Head of caudate nucleus (tissue), 42 donors: ENCODE data around the gene FAM118A.
A peak's percentile ranks its signal among the peaks of the same experiment; 100 is the strongest.
"Not testable (repeated sequence)": the region's sequence is repeated elsewhere in the genome, so short reads cannot be mapped to it uniquely, and the experiment has no call there.

ENCODE experiments used
- DNase-seq, 42 donors: peaks; one replicate each; pipeline versions ENCODE4 v3.0.0 to v3.0.0-alpha.2; 2020 to 2021; ENCODE audit warnings: mixed read lengths in 7 of 42
- intact Hi-C: fragments of 100-400 bp; cut with DNase I; formaldehyde crosslinking; loops from one replicate; pipeline ENCODE4 v1.15.0; 2022

Gene FAM118A

DNA sequence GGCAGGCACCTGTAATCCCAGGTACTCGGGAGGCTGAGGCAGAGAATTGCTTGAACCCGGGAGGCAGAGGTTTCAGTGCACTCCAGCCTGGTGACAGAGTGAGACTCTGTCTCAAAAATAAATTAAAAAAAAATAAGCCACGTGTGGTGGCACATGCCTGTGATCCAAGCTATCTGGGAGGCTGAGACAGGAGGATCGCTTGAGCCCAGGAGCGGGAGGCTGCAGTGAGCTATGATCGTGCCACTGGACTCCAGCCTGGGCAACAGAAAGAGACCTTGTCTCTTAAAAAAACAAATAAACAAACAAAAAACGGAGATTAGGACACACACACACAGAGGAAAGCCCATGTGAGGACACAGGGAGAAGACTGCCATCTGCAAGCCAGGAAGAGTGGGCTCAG lies 32.0 kb upstream of the FAM118A start:
- intact Hi-C loops: not testable (repeated sequence)

DNA sequence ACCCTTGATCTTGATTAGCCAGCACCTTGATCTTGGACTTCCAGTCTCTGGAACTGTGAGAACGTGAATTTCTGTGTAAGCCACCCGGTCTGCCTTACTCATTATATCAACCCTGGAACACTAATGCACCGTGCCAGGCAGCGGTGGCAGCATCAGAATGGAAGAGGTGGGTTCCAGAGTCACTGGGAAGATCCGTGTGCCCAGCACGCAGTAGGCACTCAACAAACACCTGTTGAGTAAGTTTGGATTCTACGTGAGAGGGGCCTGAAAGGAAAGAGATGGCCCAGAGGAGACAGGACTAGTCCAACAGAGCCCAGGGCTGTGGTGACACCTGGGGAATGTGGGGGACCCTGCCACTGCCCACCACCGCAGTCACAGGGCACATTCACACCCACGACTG lies 31.6 kb upstream of the FAM118A start:
- DNase-seq: no peak
- intact Hi-C loops: no loop called here

More for the DNA sequence above, 32.0 kb upstream of the FAM118A start:
- DNase-seq: not testable (repeated sequence)

DNA sequence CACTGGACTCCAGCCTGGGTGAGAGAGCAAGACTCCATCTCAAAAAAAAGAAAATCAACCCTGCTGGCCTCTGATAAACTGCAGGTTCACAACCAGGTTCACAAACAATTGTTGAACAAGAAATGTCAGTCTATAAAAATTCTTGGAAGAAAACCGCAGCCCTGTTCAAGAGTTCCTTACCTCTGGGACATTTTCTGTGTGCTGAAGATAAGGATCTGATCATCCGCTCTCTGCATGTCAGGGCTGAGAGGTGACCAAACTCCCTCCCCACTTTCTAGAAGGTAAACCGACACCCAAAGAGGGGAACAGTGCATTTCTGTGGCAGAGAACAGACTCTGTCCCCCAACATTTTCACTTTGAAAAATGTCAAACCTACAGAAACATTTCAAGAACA lies 29.1 kb upstream of the FAM118A start:
- intact Hi-C loops: no loop called here

DNA sequence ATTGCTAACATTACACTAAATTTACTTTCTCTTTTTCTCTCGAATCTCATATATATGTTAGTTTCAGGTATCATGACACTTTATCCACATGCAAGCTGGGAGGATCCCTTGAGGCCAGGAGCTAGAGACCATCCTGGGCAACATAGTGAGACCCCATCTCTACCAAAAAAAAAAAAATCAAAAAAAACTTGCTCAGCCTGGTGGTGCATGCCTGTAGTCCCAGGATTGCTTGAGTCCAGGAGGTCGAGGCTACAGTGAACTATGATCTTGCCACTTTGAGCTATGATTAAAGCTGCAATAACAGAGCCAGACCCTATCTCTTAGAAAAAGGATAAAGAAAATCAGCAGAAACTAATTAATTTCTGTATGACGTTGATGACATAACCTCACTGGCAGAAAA lies 28.7 kb upstream of the FAM118A start:
- no peak for DNase-seq
- intact Hi-C loops: no loop called here

More for the DNA sequence above, 29.1 kb upstream of the FAM118A start:
- DNase-seq: no peak

DNA sequence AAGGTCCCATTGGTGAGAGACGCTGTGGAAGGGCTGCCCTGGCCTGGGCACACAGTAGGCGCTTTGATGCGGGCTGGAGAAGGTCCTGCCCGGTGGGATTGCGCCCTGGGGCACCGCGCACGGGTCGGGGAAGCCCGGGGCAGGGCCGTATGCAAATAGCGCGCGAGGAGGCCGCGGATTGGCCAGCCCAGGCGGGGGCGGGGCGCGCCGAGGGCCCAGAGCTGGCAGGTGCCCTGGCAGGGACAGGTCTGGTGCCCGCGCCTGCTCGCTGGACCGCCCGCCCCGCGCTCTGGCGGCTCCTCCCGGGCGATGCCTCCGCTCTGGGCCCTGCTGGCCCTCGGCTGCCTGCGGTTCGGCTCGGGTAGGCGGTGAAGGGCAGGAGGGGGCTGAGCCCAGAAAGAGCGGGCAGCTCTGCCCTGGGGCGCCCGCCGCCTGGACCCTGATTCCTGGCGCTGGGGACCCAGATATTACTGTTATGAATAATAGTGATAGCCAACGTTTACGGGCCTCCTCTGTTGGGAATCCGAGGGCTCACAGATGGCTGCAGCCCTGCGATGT lies 24.9 kb upstream of the FAM118A start, which contains the start of gene UPK3A:
Gene UPK3A (plus strand): TSS at position 245 of the 558 bp plus-strand sequence. CDS start 65 bp downstream, at position 310.
- intact Hi-C loops: no loop called here
- DNase-seq: peak in 34 of 42 donors; percentile 27 to 75 (median 50)

DNA sequence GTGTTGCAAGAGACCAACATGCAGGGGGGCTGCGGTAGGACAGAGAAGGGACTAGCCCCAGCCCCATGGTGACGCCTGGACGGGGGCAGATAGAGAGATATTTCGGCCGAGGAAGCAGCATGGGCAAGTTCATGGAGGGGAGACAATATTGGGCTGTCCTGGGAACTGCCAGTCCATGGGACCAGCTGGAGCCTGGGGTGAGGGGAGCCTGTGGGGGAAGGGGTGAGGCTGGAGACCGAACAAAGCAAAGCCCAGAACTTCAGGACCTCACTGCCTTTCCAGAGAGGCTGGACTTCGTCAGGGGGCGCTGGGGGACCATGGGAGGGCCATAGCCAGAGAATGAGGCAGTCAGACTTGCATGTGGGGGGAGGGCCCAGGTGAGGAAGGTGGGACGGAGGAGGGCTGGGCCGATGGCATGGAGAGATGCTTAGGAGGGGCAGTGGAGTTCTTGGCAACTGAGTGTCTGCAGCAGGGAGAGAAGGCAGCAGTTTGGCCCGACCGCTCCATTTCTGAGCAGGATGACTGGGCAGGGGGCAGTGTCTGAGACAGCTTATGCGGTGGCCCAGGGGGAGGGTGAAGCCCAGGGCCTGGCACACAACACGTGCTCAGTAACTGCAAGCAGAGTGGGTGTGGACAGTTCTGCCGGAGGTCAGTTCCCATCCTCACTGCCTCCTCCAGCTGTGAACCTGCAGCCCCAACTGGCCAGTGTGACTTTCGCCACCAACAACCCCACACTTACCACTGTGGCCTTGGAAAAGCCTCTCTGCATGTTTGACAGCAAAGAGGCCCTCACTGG lies 24.3 kb upstream of the FAM118A start:
- intact Hi-C loops: no loop called here
- DNase-seq: no peak

DNA sequence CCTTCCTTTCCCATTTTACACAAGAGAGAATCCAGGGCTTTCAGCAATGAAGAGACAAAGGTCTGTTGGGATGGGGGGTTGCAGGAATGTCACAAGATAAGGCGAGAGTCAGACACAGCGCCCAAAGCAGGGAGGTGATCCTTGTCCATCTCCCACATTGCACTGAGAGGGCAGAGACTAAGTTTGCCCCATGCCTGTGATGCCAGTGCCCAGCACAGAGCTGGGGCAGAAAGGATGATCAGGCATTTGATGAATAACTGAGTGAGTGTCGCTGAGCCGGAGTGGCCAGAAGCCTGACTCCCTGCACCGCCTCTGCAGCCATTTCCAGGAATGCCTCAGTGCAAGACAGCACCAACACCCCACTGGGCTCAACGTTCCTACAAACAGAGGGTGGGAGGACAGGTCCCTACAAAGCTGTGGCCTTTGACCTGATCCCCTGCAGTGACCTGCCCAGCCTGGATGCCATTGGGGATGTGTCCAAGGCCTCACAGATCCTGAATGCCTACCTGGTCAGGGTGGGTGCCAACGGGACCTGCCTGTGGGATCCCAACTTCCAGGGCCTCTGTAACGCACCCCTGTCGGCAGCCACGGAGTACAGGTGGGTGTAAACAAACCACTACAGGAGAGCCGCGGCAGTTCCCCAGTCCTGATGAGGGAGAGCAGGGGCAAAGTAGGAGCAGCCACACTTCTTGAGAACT lies 22.7 kb upstream of the FAM118A start:
- no peak for DNase-seq
- intact Hi-C loops: no loop called here

DNA sequence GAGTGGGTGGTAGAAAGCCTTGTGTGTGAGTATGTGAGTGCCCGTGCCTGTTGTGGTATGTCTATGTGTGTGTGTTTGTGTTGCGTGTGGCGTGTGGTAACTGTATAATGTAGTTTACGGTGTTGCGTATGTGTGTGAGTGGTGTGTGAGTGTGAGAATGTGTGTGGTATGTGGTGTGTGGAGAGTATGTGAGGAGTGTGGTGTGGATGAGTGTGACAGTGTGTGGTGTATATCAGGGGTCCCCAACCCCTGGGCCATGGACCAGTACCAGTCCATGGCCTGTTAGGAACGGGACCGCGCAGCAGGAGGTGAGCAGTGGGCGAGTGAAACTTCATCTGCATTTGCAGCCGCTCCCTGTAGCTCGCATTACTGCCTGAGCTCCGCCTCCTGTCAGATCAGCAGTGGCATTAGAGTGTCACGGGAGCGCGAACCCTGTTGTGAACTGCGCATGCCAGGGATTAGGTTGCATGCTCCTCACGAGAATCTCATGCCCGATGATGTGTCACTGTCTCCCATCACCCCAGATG lies 19.3 kb upstream of the FAM118A start:
- DNase-seq: peak in 41 of 42 donors; percentile 57 to 91 (median 78)
- intact Hi-C loops: no loop called here

DNA sequence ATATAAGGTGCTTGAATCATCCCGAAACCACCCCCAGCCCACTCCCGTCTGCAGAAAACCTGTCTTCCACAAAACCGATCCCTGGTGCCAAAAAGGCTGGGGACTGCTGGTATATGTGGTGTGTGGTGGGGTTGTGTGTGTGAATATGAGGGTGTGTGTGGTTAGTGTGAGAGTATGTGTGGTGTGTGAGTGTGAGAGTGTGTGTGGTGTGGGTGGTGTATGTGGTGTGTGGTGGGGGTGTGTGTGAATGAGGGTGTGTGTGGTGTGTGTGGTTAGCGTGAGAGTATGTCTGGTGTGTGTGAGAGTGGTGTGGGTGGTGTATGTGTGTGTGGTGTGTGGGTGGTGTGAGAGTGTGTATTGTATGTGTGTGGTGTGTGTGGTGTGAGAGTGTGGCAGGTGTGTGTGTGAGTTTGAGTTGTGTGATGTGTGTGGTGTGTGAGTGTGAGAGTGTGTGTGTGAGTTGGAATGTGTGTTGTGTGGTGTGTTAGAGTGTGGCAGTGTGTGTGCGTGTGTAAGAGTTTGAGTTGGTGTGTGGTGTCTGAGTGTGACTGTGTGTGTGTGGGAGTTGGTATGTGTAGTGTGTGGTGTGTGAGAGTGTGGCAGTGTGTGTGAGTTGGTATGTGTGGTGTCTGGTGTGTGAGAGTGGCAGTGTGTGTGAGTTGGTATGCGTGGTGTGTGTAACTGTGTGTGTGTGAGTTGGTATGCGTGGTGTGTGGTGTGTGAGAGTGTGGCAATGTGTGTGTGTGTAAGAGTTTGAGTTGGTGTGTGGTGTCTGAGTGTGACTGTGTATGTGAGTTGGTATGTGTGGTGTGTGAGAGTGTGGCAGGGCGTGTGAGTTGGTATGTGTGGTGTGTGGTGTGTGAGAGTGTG lies 18.4 kb upstream of the FAM118A start:
- DNase-seq: no peak
- intact Hi-C loops: no loop called here

DNA sequence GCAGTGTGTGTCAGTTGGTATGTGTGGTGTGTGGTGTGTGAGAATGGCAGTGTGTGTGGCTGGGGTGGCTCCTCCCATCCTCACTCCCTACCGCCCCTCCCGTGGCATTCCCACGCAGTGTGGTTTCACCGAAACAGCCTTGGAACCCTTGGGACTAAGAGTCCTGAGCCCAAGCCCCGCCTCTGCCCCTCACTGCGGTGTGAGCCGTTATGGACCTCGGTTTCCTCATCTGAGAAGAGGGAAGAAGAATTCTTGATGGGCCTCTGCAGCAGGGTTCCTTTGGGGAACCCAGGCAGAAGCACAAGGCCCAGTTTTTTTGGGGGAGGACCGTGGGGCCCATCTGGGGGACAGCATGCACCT lies 17.8 kb upstream of the FAM118A start:
- intact Hi-C loops: no loop called here
- DNase-seq: no peak

DNA sequence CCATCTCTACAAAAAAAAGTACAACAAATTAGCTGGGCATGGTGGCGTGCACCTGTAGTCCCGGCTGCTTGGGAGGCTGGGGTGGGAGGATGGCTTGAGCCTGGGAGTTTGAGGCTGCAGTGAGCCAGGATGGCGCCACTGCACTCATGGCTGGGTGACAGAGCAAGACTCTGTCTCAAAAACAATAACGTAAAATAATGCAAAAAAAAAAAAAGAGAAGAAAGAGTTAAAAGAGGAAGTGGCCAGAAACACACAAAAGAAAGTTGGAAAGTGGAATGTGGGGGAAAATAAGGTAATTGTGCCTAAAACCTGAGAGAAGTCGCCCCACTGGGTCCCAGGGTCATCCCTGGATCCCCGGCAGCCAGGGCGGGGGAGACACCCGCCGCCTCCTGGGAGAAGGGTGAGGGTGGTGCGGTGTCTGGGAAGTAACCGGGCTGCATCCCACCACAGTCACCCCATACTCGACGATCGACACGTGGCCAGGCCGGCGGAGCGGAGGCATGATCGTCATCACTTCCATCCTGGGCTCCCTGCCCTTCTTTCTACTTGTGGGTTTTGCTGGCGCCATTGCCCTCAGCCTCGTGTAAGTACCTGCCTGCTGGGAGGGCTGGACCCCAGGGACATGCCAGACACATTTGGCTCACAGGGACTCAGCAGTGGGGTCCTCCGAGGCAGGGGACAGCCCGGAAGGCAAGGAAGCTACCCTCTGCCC lies 16.8 kb upstream of the FAM118A start:
- DNase-seq: no peak
- intact Hi-C loops: no loop called here

DNA sequence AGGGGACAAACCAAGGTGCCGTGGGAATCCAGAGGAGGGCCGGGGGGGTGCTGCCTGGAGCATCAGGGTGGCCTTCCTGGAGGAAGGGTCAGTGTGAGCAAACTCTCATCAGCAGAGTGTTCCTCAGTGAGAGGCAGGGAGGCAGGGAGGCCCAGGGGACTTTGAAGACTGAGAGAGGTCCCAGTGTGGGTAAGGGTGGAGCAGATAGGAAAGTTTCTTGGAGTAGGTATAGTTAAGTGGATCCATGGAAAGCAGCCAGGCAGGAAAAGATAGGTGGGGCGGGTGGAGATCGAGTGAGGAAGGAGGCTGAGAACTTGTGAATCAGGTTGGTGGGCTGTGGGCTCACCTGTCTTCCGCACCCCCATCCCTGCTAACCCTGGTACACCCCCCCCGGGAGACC lies 15.7 kb upstream of the FAM118A start:
- intact Hi-C loops: no loop called here
- no peak for DNase-seq

DNA sequence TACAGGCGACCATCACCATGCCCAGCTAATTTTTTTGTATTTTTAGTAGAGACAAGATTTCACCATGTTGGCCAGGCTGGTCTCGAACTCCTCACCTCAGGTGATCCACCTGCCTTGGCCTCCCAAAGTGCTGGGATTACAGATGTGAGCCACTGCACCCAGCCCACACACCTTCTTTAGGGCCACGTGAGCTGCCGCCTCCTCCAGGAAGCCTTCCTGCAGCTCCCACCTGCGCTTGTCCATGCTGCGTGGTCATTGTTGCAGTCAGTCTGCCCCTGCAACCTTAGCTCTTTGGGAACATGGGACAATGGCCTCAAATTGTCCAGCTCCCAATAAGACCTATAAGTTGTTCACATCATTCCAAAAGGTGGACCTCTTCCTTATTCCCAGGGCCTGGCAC lies 14.7 kb upstream of the FAM118A start:
- intact Hi-C loops, DNase-seq: not testable (repeated sequence)

DNA sequence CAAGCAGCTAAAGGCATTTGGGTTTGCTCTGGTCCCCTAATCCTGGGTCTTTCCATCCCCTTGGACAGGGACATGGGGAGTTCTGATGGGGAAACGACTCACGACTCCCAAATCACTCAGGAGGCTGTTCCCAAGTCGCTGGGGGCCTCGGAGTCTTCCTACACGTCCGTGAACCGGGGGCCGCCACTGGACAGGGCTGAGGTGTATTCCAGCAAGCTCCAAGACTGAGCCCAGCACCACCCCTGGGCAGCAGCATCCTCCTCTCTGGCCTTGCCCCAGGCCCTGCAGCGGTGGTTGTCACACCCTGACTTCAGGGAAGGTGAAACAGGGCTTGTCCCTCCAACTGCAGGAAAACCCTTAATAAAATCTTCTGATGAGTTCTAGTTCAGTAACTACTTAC lies 14.2 kb upstream of the FAM118A start:
- intact Hi-C loops: no loop called here
- no peak for DNase-seq

DNA sequence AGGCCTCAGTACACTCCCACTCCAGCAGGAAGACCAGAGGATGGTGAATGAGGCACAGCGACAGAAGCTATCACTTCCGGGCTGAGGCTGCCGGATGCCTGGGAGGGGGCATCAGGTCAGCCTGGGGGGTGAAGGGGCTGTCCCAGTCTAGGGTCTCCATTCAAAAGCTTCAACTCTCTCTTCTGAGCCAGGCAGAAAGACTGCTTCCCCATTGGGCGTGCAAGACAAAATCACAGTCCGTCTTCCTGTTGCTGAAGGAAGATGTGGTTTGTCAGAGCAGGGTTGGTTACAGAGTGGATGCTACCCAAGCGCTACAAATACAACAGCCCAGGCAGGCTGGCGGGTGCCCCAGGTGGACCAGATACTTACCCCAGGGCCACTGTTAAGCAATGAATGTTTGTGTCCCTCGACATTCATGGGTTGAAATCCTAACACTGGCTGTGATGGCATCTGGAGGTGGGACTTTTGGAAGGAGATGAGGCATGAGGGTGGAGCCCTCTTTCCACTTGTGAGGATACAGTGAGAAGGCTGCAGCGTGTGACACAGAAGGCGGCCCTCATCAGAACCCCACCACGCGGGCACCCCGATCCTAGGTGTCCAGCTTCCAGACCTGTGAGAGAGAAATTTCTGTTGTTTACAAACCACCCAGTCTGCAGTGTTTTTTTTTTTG lies 13.0 kb upstream of the FAM118A start:
- intact Hi-C loops: no loop called here
- no peak for DNase-seq

DNA sequence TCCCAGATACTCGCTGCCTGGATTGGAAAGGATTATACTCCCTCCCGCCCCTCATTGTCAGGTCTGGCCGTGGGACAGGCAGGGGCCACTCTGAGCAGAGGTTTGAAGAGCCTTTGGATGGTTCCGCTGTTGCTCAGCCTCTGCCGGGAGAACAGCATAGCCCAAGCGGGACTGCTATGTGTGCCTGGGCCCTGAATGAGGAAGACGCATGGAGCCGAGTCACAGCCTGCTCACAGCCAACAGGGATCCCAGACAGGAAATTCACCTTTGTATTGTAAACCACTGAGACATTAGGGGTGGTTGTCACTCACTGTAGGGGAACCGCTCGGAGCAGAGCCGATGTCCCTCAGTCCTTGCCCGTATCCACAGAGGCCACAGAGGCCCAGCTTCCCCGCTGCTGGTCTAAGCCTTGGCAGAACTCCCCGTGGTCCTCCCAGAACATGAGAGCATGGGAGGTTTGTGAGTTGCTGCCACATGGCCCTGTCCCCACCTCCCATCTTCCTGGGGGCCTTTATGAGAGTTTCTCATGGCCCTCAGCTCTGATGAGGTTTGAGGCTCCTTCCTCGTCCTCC lies 10.7 kb upstream of the FAM118A start:
- DNase-seq: no peak
- intact Hi-C loops: no loop called here

DNA sequence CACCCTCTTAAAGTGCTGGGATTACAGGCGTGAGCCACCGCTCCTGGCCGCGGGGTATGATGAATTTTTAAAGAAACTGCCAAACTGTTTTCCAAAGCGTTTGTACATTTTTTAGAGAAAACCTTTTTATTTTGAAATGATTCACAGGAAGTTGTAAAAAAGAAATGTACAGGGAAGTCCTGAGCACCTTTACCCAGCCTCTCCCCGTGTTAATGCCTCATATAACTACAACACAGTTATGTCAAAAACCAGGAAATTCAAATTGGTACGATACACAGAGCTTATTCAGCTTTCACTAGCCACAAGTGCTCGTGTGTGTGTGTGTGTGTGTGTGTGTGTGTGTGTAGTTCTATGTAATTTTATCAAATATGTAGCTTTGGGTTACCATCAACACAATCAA lies 7.0 kb upstream of the FAM118A start:
- intact Hi-C loops: no loop called here
- no peak for DNase-seq

DNA sequence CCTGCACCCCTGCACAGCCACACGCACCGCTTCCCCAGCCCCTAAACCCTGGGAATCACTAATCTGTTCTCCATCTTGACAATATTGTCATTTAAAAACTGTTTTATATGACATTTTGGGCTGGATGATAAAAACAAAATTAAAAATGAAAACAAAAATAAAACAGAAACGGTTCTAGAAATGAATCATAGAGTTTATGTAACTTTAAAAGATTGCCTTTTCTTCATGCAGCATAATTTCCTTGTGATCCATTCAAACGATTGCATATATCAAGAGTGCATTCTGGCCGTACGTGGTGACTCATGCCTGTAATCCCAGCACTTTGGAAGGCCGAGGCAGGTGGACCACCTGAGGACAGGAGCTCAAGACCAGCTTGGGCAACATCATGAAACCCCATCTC lies 6.6 kb upstream of the FAM118A start:
- no peak for DNase-seq

More for the DNA sequence above, 6.6 kb upstream of the FAM118A start:
- intact Hi-C loops: no loop called here
